ENCODE results near the gene NXNL1. TPM values are rescaled to one million over a fixed set of nuclear protein-coding genes. Genes with fewer than 3 reads are reported as not detected.

The NXNL1 gene
- total and polyA plus RNA-seq, 9 of the 15 experiments (the other 6 are each of a cell fraction or from before 2014, with no cell fraction given), result not detected

DNA sequence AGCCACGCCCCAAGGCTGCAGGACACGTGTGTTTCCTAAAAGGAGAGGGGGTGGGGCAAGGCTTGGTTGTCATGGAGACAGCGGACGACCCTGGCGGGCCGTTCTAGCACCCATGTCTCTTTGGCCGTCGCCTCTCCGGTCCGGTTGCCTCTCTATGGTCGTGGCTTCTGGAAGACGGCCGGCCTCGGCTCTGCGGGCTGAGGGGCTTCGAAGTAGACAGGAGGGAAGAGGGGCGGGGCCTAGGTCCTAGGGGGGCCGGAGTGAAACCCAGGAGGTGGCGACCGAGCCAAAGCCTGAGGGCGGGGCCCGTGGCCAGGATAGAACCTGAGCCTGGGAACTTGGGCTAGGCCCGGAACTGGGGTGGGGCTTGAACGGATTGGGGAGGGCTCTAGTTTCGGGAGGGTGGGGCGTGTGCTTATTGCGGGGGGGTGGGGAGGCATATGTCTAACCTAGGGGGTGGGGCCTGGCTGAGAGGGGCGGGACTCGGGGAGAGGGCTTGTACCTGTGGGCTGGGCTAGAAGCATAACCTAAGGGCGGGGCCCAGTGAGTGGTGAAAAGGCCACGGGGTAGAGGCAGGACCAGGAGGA is 8.8 kb upstream of the NXNL1 start (continued):
- TF ChIP-seq XRCC5 (IDR thresholded peaks at IDR 0.05; ENCODE audit: low read depth, low read length) (no peak; the same call in 1 of the 2 replicates), EP300 (IDR thresholded peaks at IDR 0.05; ENCODE audit: low read length) (no peak), NEUROD1 (IDR thresholded peaks at IDR 0.05; ENCODE audit: borderline replicate concordance, low read depth, low read length, partially characterized antibody) (peak; percentile 12), ZNF23 (CRISPR knock-in tag; IDR thresholded peaks at IDR 0.05) (no peak), NCOA1 (IDR thresholded peaks at IDR 0.05; ENCODE audit: low read depth) (no peak)

DNA sequence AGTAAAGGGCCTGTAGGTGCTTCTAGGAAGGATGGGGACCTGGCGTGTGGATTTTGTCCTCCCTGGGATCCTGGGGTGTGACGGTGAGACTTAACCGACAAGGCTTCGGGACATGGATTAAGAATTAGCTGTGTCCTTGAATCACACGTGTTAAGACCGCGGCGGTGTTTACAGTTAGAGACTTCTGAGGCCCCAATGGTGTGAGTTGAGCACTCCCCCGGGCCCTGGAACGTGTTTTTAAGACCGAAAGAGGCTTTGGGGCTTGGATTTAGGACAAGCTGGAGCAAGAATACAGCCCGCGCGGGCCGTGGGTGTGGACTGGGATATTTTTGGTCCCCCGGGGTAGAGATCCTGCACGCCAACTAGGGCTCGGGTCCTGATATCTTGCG is 8.4 kb upstream of the NXNL1 start:
- ChIA-PET POLR2A (interaction anchor here (0.6 to 1.0 kb wide), 2 partner anchors 63 to 200 kb away, joined by 3 read pairs; partner anchors contain the start of gene BST2), CTCF (ENCODE audit: low intra/inter-chr PET ratio) (interaction anchor here (0.7 kb wide), 1 partner anchor 457 kb away, joined by 3 read pairs; no protein-coding TSS in a partner anchor)
- Histone ChIP-seq H3K4me2 (ENCODE audit: insufficient read depth, low read length) (peak overlapping the region; percentile 84), H3K27ac (ENCODE audit: extremely low read depth, low read depth, low read length) (peak overlapping the region; percentile 68), H3K4me3 (peak overlapping the region; percentile 76), H3K36me3 (ENCODE audit: control insufficient read depth, insufficient read depth, low read length) (no peaks in the 10 kb centered on the region), H4K20me1 (replicated peaks; ENCODE audit: control insufficient read depth, insufficient read depth, low read length) (no peaks in the 10 kb centered on the region), H3K79me2 (ENCODE audit: control insufficient read depth, insufficient read depth, low read length) (no peaks in the 10 kb centered on the region), H3K4me1 (replicated peaks in 1 of 2; ENCODE audit: control insufficient read depth in 2 of 2, insufficient read depth in 2 of 2, low read length in 2 of 2) (peaks cover 30 to 43% of the 10 kb centered on the region in 2 experiments), H3K9ac (ENCODE audit: insufficient read depth in 1 of 2, low read depth in 2 of 2, low read length in 2 of 2) (peak overlapping the region; percentile 57 to 73), H3K9me1 (ENCODE audit: control insufficient read depth, insufficient read depth, low read length) (no peaks in the 10 kb centered on the region), H3K9me3 (replicated peaks; ENCODE audit: control insufficient read depth, insufficient read depth, low read depth, low read length) (peaks cover 2% of the 10 kb centered on the region; the same call in 1 of the 2 replicates), H2AFZ (ENCODE audit: low read depth, low read length) (peak overlapping the region; percentile 98), H3K27me3 (ENCODE audit: control insufficient read depth in 2 of 2, insufficient read depth in 2 of 2, low read length in 2 of 2) (no peaks in the 10 kb centered on the region; a peak in 1 of 5 replicates)
- WGBS (ENCODE audit: insufficient coverage, low coverage, missing lambda C conversion rate), result 3% methylated on average over 19 of the region's 19 CpGs
- peak; percentile 0; the same call in 1 of the 3 replicates for ATAC-seq
- no peak for FAIRE-seq
- BruUV-seq (replicated peaks), result no TSS peak
- no peak for DNase-seq (ENCODE audit: extremely low read depth in 1 of 4, low spot score in 3 of 4)
- intact Hi-C loops (cut with micrococcal nuclease), result loop anchor here (2.0 to 5.0 kb wide), 3 partner anchors 16 to 388 kb away; partner anchors contain the start of gene RPL18A
- in situ Hi-C loops (cut with MboI), result loop anchor here (5.0 kb wide), 1 partner anchor 72 kb away; no protein-coding TSS in a partner anchor
- peak; percentile 20; the same call in 1 of the 2 replicates for TF ChIP-seq CBFB (CRISPR knock-in tag; IDR thresholded peaks at IDR 0.05)
- peak; percentile 56; the same call in 1 of the 2 replicates for TF ChIP-seq ZNF431 (CRISPR knock-in tag; IDR thresholded peaks at IDR 0.05)
- 0 out of 2 replicates have a peak, but pooled peaks have one; percentile 39 for TF ChIP-seq ZNF583 (CRISPR knock-in tag; IDR thresholded peaks at IDR 0.05)
- TF ChIP-seq ATF1 (CRISPR knock-in tag; IDR thresholded peaks at IDR 0.05), result no peak
- peak; percentile 48 for TF ChIP-seq ATF1 (tag; IDR thresholded peaks at IDR 0.05)
- no peak for TF ChIP-seq SP1 (CRISPR knock-in tag; IDR thresholded peaks at IDR 0.05)
- peak; percentile 56 for TF ChIP-seq CBFA2T3 (IDR thresholded peaks at IDR 0.05)
- TF ChIP-seq, protein P1, sequence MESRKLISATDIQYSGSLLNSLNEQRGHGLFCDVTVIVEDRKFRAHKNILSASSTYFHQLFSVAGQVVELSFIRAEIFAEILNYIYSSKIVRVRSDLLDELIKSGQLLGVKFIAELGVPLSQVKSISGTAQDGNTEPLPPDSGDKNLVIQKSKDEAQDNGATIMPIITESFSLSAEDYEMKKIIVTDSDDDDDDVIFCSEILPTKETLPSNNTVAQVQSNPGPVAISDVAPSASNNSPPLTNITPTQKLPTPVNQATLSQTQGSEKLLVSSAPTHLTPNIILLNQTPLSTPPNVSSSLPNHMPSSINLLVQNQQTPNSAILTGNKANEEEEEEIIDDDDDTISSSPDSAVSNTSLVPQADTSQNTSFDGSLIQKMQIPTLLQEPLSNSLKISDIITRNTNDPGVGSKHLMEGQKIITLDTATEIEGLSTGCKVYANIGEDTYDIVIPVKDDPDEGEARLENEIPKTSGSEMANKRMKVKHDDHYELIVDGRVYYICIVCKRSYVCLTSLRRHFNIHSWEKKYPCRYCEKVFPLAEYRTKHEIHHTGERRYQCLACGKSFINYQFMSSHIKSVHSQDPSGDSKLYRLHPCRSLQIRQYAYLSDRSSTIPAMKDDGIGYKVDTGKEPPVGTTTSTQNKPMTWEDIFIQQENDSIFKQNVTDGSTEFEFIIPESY (CRISPR knock-in tag; IDR thresholded peaks at IDR 0.05), result 0 out of 2 replicates have a peak, but pooled peaks have one; percentile 9
- peak; percentile 84; the same call in 1 of the 2 replicates for TF ChIP-seq HDAC2 (IDR thresholded peaks at IDR 0.05)
- 0 out of 2 replicates have a peak, but pooled peaks have one; percentile 32 for TF ChIP-seq ETS1 (conservative IDR thresholded peaks at IDR 0.05; ENCODE audit: control insufficient read depth, low read depth, low read length)
- peak; percentile 59; the same call in 1 of the 2 replicates for TF ChIP-seq ZNF766 (CRISPR knock-in tag; conservative IDR thresholded peaks at IDR 0.05)
- no peak for TF ChIP-seq ZKSCAN1 (IDR thresholded peaks at IDR 0.05; ENCODE audit: low read depth, low read length)
- TF ChIP-seq, protein P2, sequence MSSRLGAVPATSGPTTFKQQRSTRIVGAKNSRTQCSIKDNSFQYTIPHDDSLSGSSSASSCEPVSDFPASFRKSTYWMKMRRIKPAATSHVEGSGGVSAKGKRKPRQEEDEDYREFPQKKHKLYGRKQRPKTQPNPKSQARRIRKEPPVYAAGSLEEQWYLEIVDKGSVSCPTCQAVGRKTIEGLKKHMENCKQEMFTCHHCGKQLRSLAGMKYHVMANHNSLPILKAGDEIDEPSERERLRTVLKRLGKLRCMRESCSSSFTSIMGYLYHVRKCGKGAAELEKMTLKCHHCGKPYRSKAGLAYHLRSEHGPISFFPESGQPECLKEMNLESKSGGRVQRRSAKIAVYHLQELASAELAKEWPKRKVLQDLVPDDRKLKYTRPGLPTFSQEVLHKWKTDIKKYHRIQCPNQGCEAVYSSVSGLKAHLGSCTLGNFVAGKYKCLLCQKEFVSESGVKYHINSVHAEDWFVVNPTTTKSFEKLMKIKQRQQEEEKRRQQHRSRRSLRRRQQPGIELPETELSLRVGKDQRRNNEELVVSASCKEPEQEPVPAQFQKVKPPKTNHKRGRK (tag; IDR thresholded peaks at IDR 0.05), result no peak
